C4-2B (cell line): ENCODE results near the gene ZNF32.
A peak's percentile ranks its signal among the peaks of the same experiment; 100 is the strongest.

Experiments used
- H3K27ac ChIP-seq: fragments of 450-650 bp; 2 replicates; pipeline ENCODE4 v1.5.1; 2017
- CTCF ChIP-seq: fragments of 450-650 bp; conservative IDR thresholded peaks from 2 replicates; pipeline ENCODE4 v1.5.1; 2017; ENCODE audit warnings: mild to moderate bottlenecking
- ZFX ChIP-seq: fragments of 450-650 bp; IDR thresholded peaks from 2 replicates; pipeline ENCODE4 v1.6.1; 2017

Gene ZNF32

GRCh38 chr10:43655311-43655710 is 6.6 kb upstream of the ZNF32 start:
- TF ChIP-seq CTCF (no peak), ZFX (no peak)
- H3K27ac ChIP-seq = no peak overlapping the region

- no peak for TF ChIP-seq ZFX
- TF ChIP-seq CTCF = no peak
- H3K27ac ChIP-seq = no peak overlapping the region
Measured at GRCh38 chr10:43653746-43654145, 5.1 kb upstream of the ZNF32 start.

GRCh38 chr10:43649185-43649523 is 473 bp upstream of the ZNF32 start:
- TF ChIP-seq ZFX (no peak), CTCF (no peak)
- peak overlapping the region; percentile 81 for H3K27ac ChIP-seq

GRCh38 chr10:43648095-43648397 is 635 bp downstream of the ZNF32 start:
- TF ChIP-seq CTCF = no peak
- TF ChIP-seq ZFX = no peak
- peak overlapping the region; percentile 81 for H3K27ac ChIP-seq

- no peak overlapping the region for H3K27ac ChIP-seq
- TF ChIP-seq CTCF (no peak), ZFX (no peak)
Measured at GRCh38 chr10:43647576-43647975, 1.1 kb downstream of the ZNF32 start.

GRCh38 chr10:43645866-43646265 is 2.8 kb downstream of the ZNF32 start:
- TF ChIP-seq CTCF (no peak), ZFX (no peak)
- H3K27ac ChIP-seq = no peak overlapping the region

- TF ChIP-seq CTCF (no peak), ZFX (no peak)
- no peak overlapping the region for H3K27ac ChIP-seq
Measured at GRCh38 chr10:43644252-43644651, 4.4 kb downstream of the ZNF32 start.
